Endothelial cell (in vitro differentiated cells): ENCODE data around the gene TOB2. TPM values are rescaled to one million over a fixed set of nuclear protein-coding genes. Genes with fewer than 3 reads are reported as not detected.
"Not testable (repeated sequence)": the region's sequence is repeated elsewhere in the genome, so short reads cannot be mapped to it uniquely, and the experiment has no call there.

Experiments
- DNase-seq: peaks from one replicate; pipeline ENCODE4 v3.0.0; 2021; ENCODE audit warnings: low spot score
- H3K27ac Mint-ChIP-seq: one replicate; pipeline ENCODE4 v1.8.0; 2021; ENCODE audit warnings: mixed read lengths, inconsistent platforms; ENCODE audit not compliant: unreplicated experiment
- H3K27me3 Mint-ChIP-seq: one replicate; pipeline ENCODE4 v1.8.0; 2021; ENCODE audit warnings: mild to moderate bottlenecking, moderate library complexity, mixed read lengths, inconsistent platforms; ENCODE audit not compliant: unreplicated experiment
- H3K36me3 Mint-ChIP-seq: one replicate; pipeline ENCODE4 v1.8.0; 2021; ENCODE audit warnings: mild to moderate bottlenecking, low read depth, mixed read lengths, inconsistent platforms; ENCODE audit not compliant: unreplicated experiment
- H3K4me1 Mint-ChIP-seq: one replicate; pipeline ENCODE4 v1.8.0; 2021; ENCODE audit warnings: mild to moderate bottlenecking, mixed read lengths, inconsistent platforms; ENCODE audit not compliant: unreplicated experiment
- H3K4me3 Mint-ChIP-seq: one replicate; pipeline ENCODE4 v1.8.0; 2021; ENCODE audit warnings: mild to moderate bottlenecking, mixed read lengths, inconsistent platforms; ENCODE audit not compliant: unreplicated experiment
- H3K9me3 Mint-ChIP-seq: one replicate; pipeline ENCODE4 v1.8.0; 2021; ENCODE audit warnings: mixed read lengths, inconsistent platforms; ENCODE audit not compliant: unreplicated experiment
- total RNA-seq: library from RNA; stranded (reverse); fragmentation: NEBNext Ultra II Directional; extraction: Animal tissue kit (Norgen Biotek cat#: 25700); gene quantifications from one replicate; pipeline ENCODE4 v1.2.1, GENCODE V29; 2021; ENCODE audit not compliant: unreplicated experiment
- TF ChIP-seq, protein P1 (sequence below): fragments of 200-600 bp; sonication (generic); IDR thresholded peaks from one replicate; pipeline ENCODE4 v1.5.0; 2021; ENCODE audit warnings: antibody characterized with exemption; ENCODE audit not compliant: unreplicated experiment

The TOB2 gene
- total RNA-seq, 1 donor from 2014 or later = 60.3 TPM

DNA sequence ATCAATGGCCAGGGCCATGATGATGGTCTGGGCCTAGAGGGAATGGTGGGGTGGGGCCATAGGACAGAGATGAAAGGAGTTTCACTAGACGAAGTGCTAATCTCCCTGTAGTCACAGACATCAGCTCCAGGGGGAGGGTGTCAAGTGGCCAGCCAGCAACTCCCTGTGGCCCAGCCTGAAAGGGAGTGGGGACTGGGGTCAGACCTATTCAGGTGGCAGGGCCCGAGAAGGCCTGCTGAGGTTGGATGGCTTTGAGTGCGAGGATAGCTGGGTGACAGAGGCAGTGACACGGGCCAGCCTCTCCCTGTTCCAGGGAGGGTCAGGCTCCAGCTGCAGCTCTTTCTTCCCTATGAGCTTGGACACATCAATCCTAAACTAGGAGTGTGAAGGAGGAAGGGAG, 11.0 kb downstream of the TOB2 start:
- Mint-ChIP-seq H3K36me3 (peaks cover 17% of the 10 kb centered on the region), H3K27me3 (peaks cover 4% of the 10 kb centered on the region), H3K27ac (no peak overlapping the region), H3K9me3 (no peaks in the 10 kb centered on the region), H3K4me1 (no peaks in the 10 kb centered on the region), H3K4me3 (peak overlapping the region; percentile 31)
- TF ChIP-seq, protein P1, sequence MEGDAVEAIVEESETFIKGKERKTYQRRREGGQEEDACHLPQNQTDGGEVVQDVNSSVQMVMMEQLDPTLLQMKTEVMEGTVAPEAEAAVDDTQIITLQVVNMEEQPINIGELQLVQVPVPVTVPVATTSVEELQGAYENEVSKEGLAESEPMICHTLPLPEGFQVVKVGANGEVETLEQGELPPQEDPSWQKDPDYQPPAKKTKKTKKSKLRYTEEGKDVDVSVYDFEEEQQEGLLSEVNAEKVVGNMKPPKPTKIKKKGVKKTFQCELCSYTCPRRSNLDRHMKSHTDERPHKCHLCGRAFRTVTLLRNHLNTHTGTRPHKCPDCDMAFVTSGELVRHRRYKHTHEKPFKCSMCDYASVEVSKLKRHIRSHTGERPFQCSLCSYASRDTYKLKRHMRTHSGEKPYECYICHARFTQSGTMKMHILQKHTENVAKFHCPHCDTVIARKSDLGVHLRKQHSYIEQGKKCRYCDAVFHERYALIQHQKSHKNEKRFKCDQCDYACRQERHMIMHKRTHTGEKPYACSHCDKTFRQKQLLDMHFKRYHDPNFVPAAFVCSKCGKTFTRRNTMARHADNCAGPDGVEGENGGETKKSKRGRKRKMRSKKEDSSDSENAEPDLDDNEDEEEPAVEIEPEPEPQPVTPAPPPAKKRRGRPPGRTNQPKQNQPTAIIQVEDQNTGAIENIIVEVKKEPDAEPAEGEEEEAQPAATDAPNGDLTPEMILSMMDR = no peak
- no peak for DNase-seq

DNA sequence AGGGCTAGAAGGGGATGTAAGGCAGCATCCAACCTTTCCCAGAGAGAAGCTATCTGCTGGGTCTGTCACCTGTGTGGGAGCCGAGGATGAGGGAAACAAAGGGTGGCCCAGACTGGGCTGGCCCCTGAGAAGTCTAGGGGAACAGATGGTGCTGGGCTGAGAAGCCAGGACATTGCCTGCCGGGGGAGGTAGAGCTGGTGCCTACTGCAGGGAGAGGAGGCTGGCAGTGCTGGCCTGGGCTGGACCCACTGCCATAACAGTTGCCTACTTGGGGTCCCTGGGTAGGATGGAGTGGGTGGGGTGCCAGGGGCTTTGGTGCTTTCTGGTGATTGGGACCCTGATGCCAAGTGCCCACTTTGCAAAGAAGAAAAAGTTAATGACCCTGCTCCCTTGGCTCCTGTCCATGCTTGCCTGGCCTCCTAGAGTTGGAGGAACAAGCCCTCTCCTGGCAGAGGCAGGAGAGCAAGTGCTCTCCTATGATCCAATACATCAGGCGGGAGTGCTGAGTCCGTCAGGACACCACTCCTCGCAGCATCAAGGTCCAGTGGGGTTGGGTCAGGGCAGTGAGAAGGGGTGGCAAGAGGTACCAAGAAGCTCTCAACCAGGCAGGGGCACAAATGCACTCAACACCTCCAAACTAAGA, 12.1 kb downstream of the TOB2 start:
- not testable (repeated sequence) for H3K4me1 Mint-ChIP-seq, H3K9me3 Mint-ChIP-seq, H3K27me3 Mint-ChIP-seq, H3K4me3 Mint-ChIP-seq, DNase-seq, H3K27ac Mint-ChIP-seq
- peaks cover 17% of the 10 kb centered on the region for H3K36me3 Mint-ChIP-seq

DNA sequence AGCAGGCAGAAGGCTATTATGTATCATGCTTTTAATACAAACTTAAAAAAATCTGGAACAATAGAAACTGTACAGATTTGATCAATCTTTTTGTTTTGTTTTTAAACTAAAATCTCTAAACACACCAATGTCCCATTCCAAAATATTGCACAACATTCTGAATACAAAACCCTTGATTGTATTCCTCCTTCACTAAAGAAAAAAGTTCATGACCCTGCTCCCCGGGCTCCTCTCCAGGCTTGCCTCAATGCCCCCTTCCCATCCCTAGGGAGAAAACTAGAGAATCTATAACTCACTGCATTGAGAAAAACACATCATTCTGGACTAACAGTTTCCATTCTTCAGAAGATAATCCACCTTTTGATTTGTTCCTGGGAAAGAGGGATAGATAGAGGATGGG, 13.1 kb downstream of the TOB2 start:
- H3K9me3 Mint-ChIP-seq, H3K27me3 Mint-ChIP-seq, DNase-seq, H3K4me3 Mint-ChIP-seq, H3K27ac Mint-ChIP-seq, H3K4me1 Mint-ChIP-seq: not testable (repeated sequence)
- peaks cover 17% of the 10 kb centered on the region for H3K36me3 Mint-ChIP-seq

DNA sequence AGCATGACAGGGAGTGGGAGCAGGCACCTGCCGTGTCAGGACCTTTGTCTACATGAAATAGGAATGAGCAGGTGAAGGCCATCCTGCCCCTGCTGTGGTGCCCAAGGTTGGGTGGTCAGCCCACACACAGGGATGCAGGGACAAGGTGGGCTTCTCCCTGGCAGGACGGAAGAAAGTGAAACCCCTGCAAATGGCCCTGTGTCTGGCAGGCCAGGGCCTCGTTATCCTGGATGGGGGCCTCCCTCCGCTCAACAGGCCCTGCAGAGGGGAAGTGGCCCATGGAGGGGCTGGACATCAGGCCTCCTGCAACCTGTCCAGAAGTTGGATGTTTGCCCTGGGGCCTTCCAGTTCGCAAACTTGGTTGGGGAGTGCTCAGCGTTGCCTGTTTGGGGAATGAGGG, 14.9 kb downstream of the TOB2 start:
- TF ChIP-seq, protein P1 = no peak
- Mint-ChIP-seq H3K4me1 (no peaks in the 10 kb centered on the region), H3K4me3 (peak overlapping the region; percentile 26), H3K36me3 (peaks cover 18% of the 10 kb centered on the region), H3K27me3 (peaks cover 6% of the 10 kb centered on the region), H3K9me3 (no peaks in the 10 kb centered on the region), H3K27ac (no peak overlapping the region)
- no peak for DNase-seq

DNA sequence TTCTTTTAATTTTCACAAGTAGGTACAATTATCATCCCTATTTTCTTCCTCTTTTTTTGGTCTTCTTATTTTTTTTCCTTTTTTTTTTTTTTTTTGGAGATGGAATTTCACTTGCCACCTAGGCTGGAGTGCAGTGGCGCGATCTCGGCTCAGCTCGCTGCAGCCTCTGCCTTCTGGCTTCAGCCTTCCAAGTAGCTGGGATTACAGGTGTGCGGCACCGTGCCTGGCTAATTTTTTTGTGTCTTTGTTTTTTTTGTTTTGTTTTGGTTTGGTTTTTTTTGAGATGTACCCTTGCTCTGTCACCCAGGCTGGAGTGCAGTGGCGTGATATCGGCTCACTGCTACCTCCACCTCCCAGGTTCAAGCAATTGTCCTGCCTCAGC, 16.7 kb downstream of the TOB2 start:
- Mint-ChIP-seq H3K27me3 (peaks cover 6% of the 10 kb centered on the region), H3K9me3 (no peaks in the 10 kb centered on the region), H3K4me1 (no peaks in the 10 kb centered on the region), H3K27ac (no peak overlapping the region), H3K36me3 (peaks cover 5% of the 10 kb centered on the region), H3K4me3 (no peak overlapping the region)
- no peak for DNase-seq
- TF ChIP-seq, protein P1 = no peak

DNA sequence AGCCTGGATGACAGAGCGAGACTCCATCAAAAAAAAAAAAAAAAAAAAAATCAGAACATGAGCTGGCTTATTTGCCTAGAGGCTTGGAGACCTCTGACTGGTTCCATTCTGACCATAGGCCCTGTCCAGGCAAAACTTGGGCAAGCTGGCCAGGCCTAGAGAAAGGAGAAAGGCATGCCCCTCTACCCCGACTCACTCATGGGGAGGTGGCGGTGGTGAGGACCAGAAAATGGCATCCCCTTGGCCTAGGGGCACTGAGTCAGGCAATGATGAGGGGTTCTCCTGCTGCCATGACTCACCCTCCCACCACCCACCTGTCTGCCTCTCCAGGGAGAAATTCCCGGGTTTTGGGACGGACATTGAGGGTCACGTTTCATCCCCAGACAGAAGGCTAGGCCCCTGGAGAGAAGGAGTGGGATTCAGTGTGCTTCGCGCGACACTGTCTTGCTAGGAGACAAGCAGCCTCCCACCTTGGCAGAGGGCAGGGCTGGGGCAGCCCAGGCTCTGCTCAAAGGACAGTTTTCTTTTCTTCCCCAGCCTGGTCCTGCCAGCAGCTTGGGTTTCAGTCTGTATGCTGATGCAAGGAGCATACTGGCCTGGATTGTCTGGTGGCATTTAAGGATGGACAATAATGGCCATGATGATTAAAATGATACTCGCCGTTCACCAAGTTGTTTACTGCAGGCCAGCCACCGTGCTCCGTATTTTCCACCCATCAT, 17.2 kb downstream of the TOB2 start:
- no peaks in the 10 kb centered on the region for H3K9me3 Mint-ChIP-seq
- TF ChIP-seq, protein P1 = no peak
- no peak for DNase-seq
- H3K4me1 Mint-ChIP-seq = no peaks in the 10 kb centered on the region
- H3K36me3 Mint-ChIP-seq = peaks cover 5% of the 10 kb centered on the region
- H3K4me3 Mint-ChIP-seq = no peak overlapping the region
- H3K27ac Mint-ChIP-seq = no peak overlapping the region
- H3K27me3 Mint-ChIP-seq = peaks cover 6% of the 10 kb centered on the region
